Measurements from ENCODE around the gene MEX3A. TPM values are rescaled to one million over a fixed set of nuclear protein-coding genes. Genes with fewer than 3 reads are reported as not detected.

Gene MEX3A
- polyA plus RNA-seq, 10 donors = 10.8 to 30.7 (median 21.3) TPM

GRCh38 chr1:156104861-156105832, 22.9 kb upstream of the MEX3A start:
- peak in 1 of 3 donors; percentile 86 for DNase-seq

- DNase-seq = peak; percentile 88 to 96 (median 92)
These were observed 22.0 kb upstream of the MEX3A start for GRCh38 chr1:156104065-156104810.

- peak in 1 of 3 donors; percentile 82 for DNase-seq
These were observed 21.3 kb upstream of the MEX3A start for GRCh38 chr1:156103521-156103947.

- DNase-seq = peak in 2 of 3 donors; percentile 72 to 85
These were observed 20.6 kb upstream of the MEX3A start for GRCh38 chr1:156102633-156103511.

- DNase-seq = no peak
These were observed 19.6 kb upstream of the MEX3A start for GRCh38 chr1:156101880-156102279.

GRCh38 chr1:156100205-156100995, 18.1 kb upstream of the MEX3A start:
- DNase-seq = no peak

- no peak for DNase-seq
These were observed 17.0 kb upstream of the MEX3A start for GRCh38 chr1:156099282-156099681.

- no peak for DNase-seq
These were observed 16.5 kb upstream of the MEX3A start for GRCh38 chr1:156098784-156099183.

GRCh38 chr1:156097499-156098178, 15.4 kb upstream of the MEX3A start:
- DNase-seq = no peak

- peak; percentile 76 to 92 (median 89) for DNase-seq
These were observed 14.6 kb upstream of the MEX3A start for GRCh38 chr1:156096640-156097391.

GRCh38 chr1:156095906-156096508, 13.7 kb upstream of the MEX3A start:
- no peak for DNase-seq

- DNase-seq = no peak
These were observed 9.3 kb upstream of the MEX3A start for GRCh38 chr1:156091610-156092009.

- DNase-seq = peak; percentile 78 to 88 (median 84)
These were observed 8.5 kb upstream of the MEX3A start for GRCh38 chr1:156090840-156091188.

- no peak for DNase-seq
These were observed 8.0 kb upstream of the MEX3A start for GRCh38 chr1:156090138-156090839.

GRCh38 chr1:156089704-156090103, 7.4 kb upstream of the MEX3A start:
- no peak for DNase-seq

GRCh38 chr1:156086256-156086662, 4.0 kb upstream of the MEX3A start:
- DNase-seq = no peak

GRCh38 chr1:156083800-156084790, 1.8 kb upstream of the MEX3A start:
- DNase-seq = no peak
